GM10266 (cell line): ENCODE measurements around the gene OR2AG1.
A peak's percentile ranks its signal among the peaks of the same experiment; 100 is the strongest.

Experiments used
- DNase-seq: peaks from one replicate; pipeline ENCODE4 v3.0.0; 2012; ENCODE audit errors: extremely low spot score
- CTCF ChIP-seq: IDR thresholded peaks from 2 replicates; pipeline ENCODE4 v1.5.1; 2012; ENCODE audit warnings: mild to moderate bottlenecking, low read depth; ENCODE audit not compliant: control insufficient read depth, insufficient read depth; ENCODE audit errors: missing control alignments

Gene OR2AG1

GRCh38 chr11:6738590-6738989, 44.2 kb upstream of the OR2AG1 start:
- no peak for TF ChIP-seq CTCF

GRCh38 chr11:6742260-6742659, 40.6 kb upstream of the OR2AG1 start:
- no peak for DNase-seq
- TF ChIP-seq CTCF, result no peak

More at GRCh38 chr11:6738590-6738989, 44.2 kb upstream of the OR2AG1 start:
- no peak for DNase-seq

- DNase-seq, result no peak
- TF ChIP-seq CTCF, result no peak
Observed at GRCh38 chr11:6745018-6745417, 37.8 kb upstream of the OR2AG1 start.

- peak; percentile 23 for DNase-seq
- TF ChIP-seq CTCF, result no peak
Observed at GRCh38 chr11:6745465-6746015, 37.3 kb upstream of the OR2AG1 start.

GRCh38 chr11:6746086-6746618, 36.7 kb upstream of the OR2AG1 start:
- DNase-seq, result peak; percentile 35
- no peak for TF ChIP-seq CTCF

GRCh38 chr11:6746626-6747025, 36.2 kb upstream of the OR2AG1 start:
- no peak for TF ChIP-seq CTCF
- no peak for DNase-seq

- no peak for DNase-seq
- TF ChIP-seq CTCF, result no peak
Observed at GRCh38 chr11:6747097-6747668, 35.6 kb upstream of the OR2AG1 start.
